Stomach (tissue), 9 donors: ENCODE measurements around the gene TNNI3K. TPM values are rescaled to one million over a fixed set of nuclear protein-coding genes. Genes with fewer than 3 reads are reported as not detected.

Source experiments
- DNase-seq, 2 donors: peaks; one replicate each; pipeline versions ENCODE4 v3.0.0 to v3.0.0-alpha.2; 2013 to 2019
- H3K27ac ChIP-seq, 5 donors: fragments of 200-600 bp in 4 of 5; sonication (generic) in 4 of 5; one replicate each; pipeline ENCODE4 v1.5.1; 2013 to 2019; ENCODE audit warnings: mild to moderate bottlenecking in 1 of 5, moderate library complexity in 1 of 5
- H3K27me3 ChIP-seq, 3 donors: fragments of 200-600 bp; sonication (generic); one replicate each; pipeline ENCODE4 v1.5.1; 2017 to 2019; ENCODE audit warnings: mixed run types in 1 of 3
- H3K36me3 ChIP-seq, 4 donors: fragments of 200-600 bp; sonication (generic); 1 replicate in 3 of 4; 2 replicates in 1 of 4; pipeline ENCODE4 v1.5.1; 2016 to 2019
- H3K4me1 ChIP-seq, 4 donors: fragments of 200-600 bp; sonication (generic); one replicate each; pipeline ENCODE4 v1.5.1; 2016 to 2019
- H3K4me3 ChIP-seq, 4 donors: fragments of 200-600 bp; sonication (generic) in 3 of 4; one replicate each; pipeline ENCODE4 v1.5.1; 2016 to 2019; ENCODE audit warnings: mild to moderate bottlenecking in 1 of 4
- H3K9me3 ChIP-seq, 4 donors: fragments of 200-600 bp; sonication (generic); one replicate each; pipeline ENCODE4 v1.5.1; 2016 to 2019
- CTCF ChIP-seq, 7 experiments: fragments of 450-650 bp in 4 of 7; fragments of 200-600 bp in 3 of 7; sonication (generic) in 3 of 7; IDR thresholded peaks; one replicate each; pipeline ENCODE4 v1.5.1; 2016 to 2019; ENCODE audit warnings: antibody characterized with exemption in 7 of 7, control low read depth in 2 of 7, mild to moderate bottlenecking in 1 of 7
- EP300 ChIP-seq: sonication (generic); formaldehyde crosslinking; IDR thresholded peaks from one replicate; pipeline ENCODE4 v1.6.1; 2017; ENCODE audit warnings: antibody characterized with exemption
- POLR2A ChIP-seq, 4 donors: fragments of 450-650 bp; IDR thresholded peaks; one replicate each; pipeline ENCODE4 v1.6.1; 2016; ENCODE audit warnings: antibody characterized with exemption in 4 of 4, control low read depth in 2 of 4, mild to moderate bottlenecking in 1 of 4, moderate library complexity in 1 of 4
- POLR2AphosphoS5 ChIP-seq, 3 donors: sonication (generic); formaldehyde crosslinking; IDR thresholded peaks; one replicate each; pipeline ENCODE4 v1.6.1; 2016; ENCODE audit warnings: antibody characterized with exemption in 3 of 3
- WGBS, 5 donors: extraction: QIAGEN DNeasy Blood & Tissue Kit in 3 of 5; methylation state at CpG; one replicate each; pipeline versions ENCODE4 v1.1.5 to v1.1.7; 2013 to 2018; 5-methylcytosine and 5-hydroxymethylcytosine counted together
- intact Hi-C: fragments of 100-400 bp; cut with DNase I; formaldehyde crosslinking; loops from one replicate; pipeline ENCODE4 v1.15.1; 2023; ENCODE audit warnings: low total_unique reads
- polyA plus RNA-seq, 3 donors: library from polyadenylated mRNA; stranded (reverse); fragments of 200-250 nt; gene quantifications; one replicate each; pipeline ENCODE4 v1.2.3, GENCODE V29; 2013
- total RNA-seq, 5 donors: library from RNA; depleted of rRNA; stranded (reverse); fragments of >200 nt; gene quantifications; one replicate each; pipeline versions ENCODE4 v1.1.0 to v1.2.3, GENCODE V29; 2014 to 2016
- donor health status: healthy with polysubstance abuse.
- donor health status: Bipolar disorder and iron deficiency.
- donor health status: healthy.

TNNI3K gene
- total and polyA plus RNA-seq, 8 donors: 0.25 to 7.0 (median 1.7) TPM; not detected in 4

- Histone ChIP-seq H3K9me3 (no peaks in the 10 kb centered on the region), H3K4me3 (no peak overlapping the region), H3K36me3 (no peaks in the 10 kb centered on the region), H3K4me1 (no peaks in the 10 kb centered on the region), H3K27ac (no peak overlapping the region), H3K27me3 (no peaks in the 10 kb centered on the region)
- intact Hi-C loops: no loop called here
- DNase-seq: no peak
- TF ChIP-seq EP300: no peak
- TF ChIP-seq POLR2A (IDR thresholded peaks at IDR 0.05): no peak
- no peak for TF ChIP-seq POLR2AphosphoS5 (IDR thresholded peaks at IDR 0.05)
- no peak for TF ChIP-seq CTCF (IDR thresholded peaks at IDR 0.05)
- 80 to 92% (median 81%) methylated on average over 3 of the region's 3 CpGs for WGBS, 5 donors
These were observed 250.4 kb downstream of the TNNI3K start for GRCh38 chr1:74485622-74486021.

GRCh38 chr1:74486036-74486435 lies 250.8 kb downstream of the TNNI3K start:
- H3K4me3 ChIP-seq: no peak overlapping the region
- DNase-seq: no peak
- no peak overlapping the region for H3K27ac ChIP-seq
- TF ChIP-seq CTCF (IDR thresholded peaks at IDR 0.05) (no peak), POLR2A (IDR thresholded peaks at IDR 0.05) (no peak), POLR2AphosphoS5 (IDR thresholded peaks at IDR 0.05) (no peak)
- no peaks in the 10 kb centered on the region for H3K4me1 ChIP-seq
- H3K9me3 ChIP-seq: no peaks in the 10 kb centered on the region
- H3K27me3 ChIP-seq: no peaks in the 10 kb centered on the region
- no peaks in the 10 kb centered on the region for H3K36me3 ChIP-seq
- 51 to 70% (median 62%) methylated on average over 1 of the region's 1 CpG for WGBS, 5 donors
- intact Hi-C loops: no loop called here

- H3K27me3 ChIP-seq: no peaks in the 10 kb centered on the region
- no peaks in the 10 kb centered on the region for H3K36me3 ChIP-seq
- intact Hi-C loops: no loop called here
- peak in 1 of 2 donors; percentile 32 for DNase-seq
- TF ChIP-seq POLR2AphosphoS5 (IDR thresholded peaks at IDR 0.05) (no peak), EP300 (no peak), CTCF (IDR thresholded peaks at IDR 0.05) (no peak), POLR2A (IDR thresholded peaks at IDR 0.05) (no peak)
- H3K4me3 ChIP-seq: no peak overlapping the region
- H3K9me3 ChIP-seq: no peaks in the 10 kb centered on the region
- H3K27ac ChIP-seq: no peak overlapping the region
- peaks cover 0 to 3% (median 0%) of the 10 kb centered on the region in 4 donors for H3K4me1 ChIP-seq
These were observed 261.5 kb downstream of the TNNI3K start for GRCh38 chr1:74496669-74497068.

GRCh38 chr1:74498901-74499300 lies 263.7 kb downstream of the TNNI3K start:
- no peak for DNase-seq
- TF ChIP-seq CTCF (IDR thresholded peaks at IDR 0.05) (no peak), POLR2AphosphoS5 (IDR thresholded peaks at IDR 0.05) (no peak), POLR2A (IDR thresholded peaks at IDR 0.05) (no peak), EP300 (no peak)
- Histone ChIP-seq H3K9me3 (no peaks in the 10 kb centered on the region), H3K4me1 (peaks cover 0 to 3% (median 0%) of the 10 kb centered on the region in 4 donors), H3K4me3 (no peak overlapping the region), H3K36me3 (no peaks in the 10 kb centered on the region), H3K27me3 (no peaks in the 10 kb centered on the region), H3K27ac (no peak overlapping the region)
- WGBS, 5 donors: 75 to 89% (median 78%) methylated on average over 3 of the region's 3 CpGs
- intact Hi-C loops: no loop called here
